A375 (cell line): ENCODE measurements around the gene WDR27. TPM values are rescaled to one million over a fixed set of nuclear protein-coding genes. Genes with fewer than 3 reads are reported as not detected.

Source experiments
- total RNA-seq: library from RNA; depleted of rRNA; stranded (reverse); fragments of >200 nt; shearing (Covaris generic); gene quantifications from 2 replicates; pipeline ENCODE4 v1.2.3, GENCODE V29; 2014; rRNA removed

Gene WDR27
- total RNA-seq, result 37.1 and 46.4 TPM in 2 replicates

GRCh38 chr6:169701954-169702839 is at the start of gene WDR27, which contains the start of gene C6orf120:
Gene WDR27, minus strand, starts transcription at chr6:169702029. Its CDS starts 13,024 bp downstream, at chr6:169689005.
Gene C6orf120, plus strand, starts transcription at chr6:169702126. Its CDS starts 334 bp downstream, at chr6:169702460.

GRCh38 chr6:169724494-169725124 is 22.8 kb upstream of the WDR27 start, which contains the start of gene PHF10:
Gene PHF10, minus strand, starts transcription at chr6:169724500. Its CDS starts 569 bp downstream, at chr6:169723931.

Other genes with a start within 250 kb of the WDR27 start
- 28.8 and 31.5 TPM in 2 replicates for gene C6orf120, start 97 bp upstream of the WDR27 start, total RNA-seq
- gene PHF10, start 22.5 kb upstream of the WDR27 start, total RNA-seq, result 22.1 and 23.2 TPM in 2 replicates
- gene DYNLT2, start 49.5 kb upstream of the WDR27 start, total RNA-seq, result 1.5 and 1.6 TPM in 2 replicates
- gene ERMARD, start 49.6 kb upstream of the WDR27 start, total RNA-seq, result 14.6 and 22.5 TPM in 2 replicates